Motor neuron (in vitro differentiated cells): ENCODE data around the gene TEX19. TPM values are rescaled to one million over a fixed set of nuclear protein-coding genes. Genes with fewer than 3 reads are reported as not detected.
"Not testable (repeated sequence)": the region's sequence is repeated elsewhere in the genome, so short reads cannot be mapped to it uniquely, and the experiment has no call there.

Source experiments
- ATAC-seq, 8 experiments: fragments of 200-7000 bp; cut with Tn5 transposase; replicated peaks in 6 of 8; 2 replicates each; pipeline ENCODE4 v1.8.0; 2021; ENCODE audit warnings: mild to moderate bottlenecking in 8 of 8, moderate library complexity in 8 of 8
- H3K27ac ChIP-seq, 2 donors: fragments of 250-450 bp; sonication (Bioruptor Pico); 2 replicates each; pipeline ENCODE4 v1.9.0; 2021; ENCODE audit warnings: antibody characterized with exemption in 2 of 2, mild to moderate bottlenecking in 2 of 2, moderate library complexity in 1 of 2
- H3K4me1 ChIP-seq, 2 donors: fragments of 250-450 bp; sonication (Bioruptor Pico); replicated peaks in 1 of 2; 2 replicates each; pipeline ENCODE4 v1.6.1; 2021; ENCODE audit warnings: antibody characterized with exemption in 2 of 2, mild to moderate bottlenecking in 2 of 2, moderate library complexity in 1 of 2
- H3K4me3 ChIP-seq, 5 donors: fragments of 250-450 bp; sonication (Bioruptor Pico); 2 replicates each; pipeline ENCODE4 v1.9.0; 2021; ENCODE audit warnings: antibody characterized with exemption in 5 of 5, mild to moderate bottlenecking in 5 of 5, moderate library complexity in 4 of 5
- WGBS, 10 experiments: fragments of 450-650 bp; shearing (Covaris generic); methylation state at CpG; one replicate each; pipeline ENCODE4 v1.0.0; 2022; 5-methylcytosine and 5-hydroxymethylcytosine counted together
- in situ Hi-C, 9 experiments: fragments of 400-800 bp; cut with MboI; loops; one replicate each; pipeline ENCODE4 v1.15.0; 2021; ENCODE audit warnings: low sequenced_read_pairs in 9 of 9, low pct_unique_long_range_greater_than_20kb in 2 of 9; ENCODE audit not compliant: unreplicated experiment in 9 of 9
- total RNA-seq, 8 experiments: library from RNA; unstranded; fragments of 300-600 nt; gene quantifications; 2 replicates each; pipeline versions ENCODE4 v1.2.3 to v1.2.4, GENCODE V29; 2022

TEX19 gene
- total RNA-seq, 8 experiments from 2014 or later: 0.14 to 0.63 (median 0.25) TPM; not detected in 3

DNA sequence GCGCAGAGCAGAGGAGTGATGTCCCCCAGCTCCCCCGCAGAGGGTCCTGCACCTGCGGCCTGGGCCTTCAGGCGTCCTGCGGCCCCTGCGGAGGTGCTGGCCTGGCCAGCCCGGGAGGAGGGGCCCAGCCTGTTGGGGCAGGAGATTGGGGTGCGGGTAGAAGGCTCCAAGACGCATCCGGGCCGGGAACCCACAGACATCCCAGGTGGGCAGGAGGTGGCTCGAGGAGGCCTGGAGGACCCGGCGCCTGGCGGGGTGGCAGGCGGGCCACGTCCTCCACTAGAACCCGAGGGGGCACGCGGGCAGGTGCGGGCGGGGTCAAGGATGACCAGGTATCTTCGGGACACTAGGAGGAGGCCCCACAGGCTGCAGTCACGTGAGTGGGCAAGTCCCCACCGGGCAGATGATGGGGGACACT, 24.8 kb upstream of the TEX19 start:
- ATAC-seq: peak in 2 of 8 experiments; percentile 1 to 12
- Histone ChIP-seq H3K4me1 (peaks cover 40 to 57% of the 10 kb centered on the region in 2 donors), H3K4me3 (no peak overlapping the region), H3K27ac (no peak overlapping the region)
- no CpG with 5 or more reads among the region's 25 CpGs for WGBS, 10 experiments
- in situ Hi-C loops: no loop called here

DNA sequence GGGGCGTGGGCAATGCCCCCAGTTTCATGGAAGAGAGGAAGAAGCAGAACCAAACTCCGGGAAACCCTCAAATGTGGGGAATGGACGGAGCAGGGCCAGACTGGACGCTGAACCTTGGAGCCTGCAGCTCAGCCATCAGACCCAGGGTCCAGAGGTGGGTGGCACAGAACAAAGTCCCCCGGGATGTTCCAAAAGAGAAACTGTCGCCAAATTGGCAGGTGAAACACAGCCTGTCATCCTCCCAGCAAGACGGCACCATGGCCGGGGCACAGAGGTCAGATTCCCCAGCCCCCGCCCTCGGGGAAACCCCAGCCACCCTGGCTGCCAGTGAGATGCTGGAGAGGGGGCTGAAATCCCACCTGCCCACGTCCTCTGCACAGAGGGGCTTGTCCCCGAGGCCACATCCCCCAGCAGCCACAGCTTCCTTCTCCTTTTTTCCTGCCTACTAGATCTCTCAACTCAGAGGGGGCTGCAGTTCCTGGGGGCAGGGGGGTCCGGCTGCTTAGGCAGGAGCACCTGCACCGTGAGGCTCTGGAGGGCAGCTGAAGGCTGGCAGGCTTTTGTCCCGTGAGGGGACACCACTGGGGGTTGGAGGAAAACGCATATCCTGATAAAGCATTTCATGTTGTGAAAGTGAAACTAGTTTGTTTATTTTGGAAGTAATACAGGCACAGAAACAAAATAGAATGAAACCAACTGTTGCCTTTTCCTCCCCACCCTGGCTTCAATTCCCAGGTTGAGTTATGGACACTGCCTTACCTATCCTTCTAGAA, 24.2 kb upstream of the TEX19 start:
- in situ Hi-C loops: no loop called here
- no peak overlapping the region for H3K4me3 ChIP-seq
- WGBS, 10 experiments: 8 to 80% (median 23%) methylated on average over 1 to 7 of the region's 16 CpGs; no CpG with 5 or more reads in 5 of the 10 experiments
- no peak overlapping the region for H3K27ac ChIP-seq
- peaks cover 39 to 56% of the 10 kb centered on the region in 2 donors for H3K4me1 ChIP-seq
- no peak for ATAC-seq

DNA sequence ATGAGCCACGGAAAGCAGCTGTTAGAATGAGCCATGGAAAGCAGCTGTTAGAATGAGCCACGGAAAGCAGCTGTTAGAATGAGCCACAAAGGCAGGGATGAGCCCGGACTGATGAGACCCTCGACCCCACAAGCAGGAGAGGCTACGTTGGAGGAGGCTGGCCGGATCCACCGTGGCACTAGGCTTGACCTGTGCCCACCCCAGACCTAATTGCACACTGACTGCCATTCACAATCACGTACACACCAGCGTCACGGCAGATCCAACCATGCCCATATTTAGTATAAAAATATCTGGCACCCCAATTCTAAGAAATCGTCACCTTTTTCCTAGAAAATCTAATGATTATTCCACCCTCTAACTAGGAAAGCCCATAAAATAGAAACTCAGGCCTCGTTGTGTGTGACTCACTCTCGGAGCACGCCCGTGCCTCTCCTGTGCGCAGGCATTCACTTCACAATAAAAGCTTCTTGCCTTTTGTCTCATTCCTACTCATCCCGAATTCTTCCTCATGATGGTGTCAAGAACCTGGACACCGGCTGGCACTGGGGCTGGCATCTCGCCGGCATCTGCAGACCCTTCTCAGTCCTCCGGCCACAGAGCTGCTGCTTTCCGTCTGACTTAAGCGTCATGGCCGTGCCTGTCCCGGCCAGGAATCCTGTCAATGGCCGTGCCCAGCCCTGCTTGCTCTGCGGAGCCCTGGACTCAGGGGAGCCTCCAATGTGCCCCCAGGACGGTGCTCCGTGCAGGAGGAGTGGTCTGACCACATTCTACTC, 20.0 kb upstream of the TEX19 start:
- in situ Hi-C loops: no loop called here
- peak; percentile 85 to 93 (median 90) for ATAC-seq
- Histone ChIP-seq H3K27ac (peak overlapping the region in 1 of 2 donors; percentile 4), H3K4me3 (no peak overlapping the region), H3K4me1 (peaks cover 20 to 27% of the 10 kb centered on the region in 2 donors)
- 0 to 37% (median 12%) methylated on average over 3 to 17 of the region's 29 CpGs for WGBS, 10 experiments

DNA sequence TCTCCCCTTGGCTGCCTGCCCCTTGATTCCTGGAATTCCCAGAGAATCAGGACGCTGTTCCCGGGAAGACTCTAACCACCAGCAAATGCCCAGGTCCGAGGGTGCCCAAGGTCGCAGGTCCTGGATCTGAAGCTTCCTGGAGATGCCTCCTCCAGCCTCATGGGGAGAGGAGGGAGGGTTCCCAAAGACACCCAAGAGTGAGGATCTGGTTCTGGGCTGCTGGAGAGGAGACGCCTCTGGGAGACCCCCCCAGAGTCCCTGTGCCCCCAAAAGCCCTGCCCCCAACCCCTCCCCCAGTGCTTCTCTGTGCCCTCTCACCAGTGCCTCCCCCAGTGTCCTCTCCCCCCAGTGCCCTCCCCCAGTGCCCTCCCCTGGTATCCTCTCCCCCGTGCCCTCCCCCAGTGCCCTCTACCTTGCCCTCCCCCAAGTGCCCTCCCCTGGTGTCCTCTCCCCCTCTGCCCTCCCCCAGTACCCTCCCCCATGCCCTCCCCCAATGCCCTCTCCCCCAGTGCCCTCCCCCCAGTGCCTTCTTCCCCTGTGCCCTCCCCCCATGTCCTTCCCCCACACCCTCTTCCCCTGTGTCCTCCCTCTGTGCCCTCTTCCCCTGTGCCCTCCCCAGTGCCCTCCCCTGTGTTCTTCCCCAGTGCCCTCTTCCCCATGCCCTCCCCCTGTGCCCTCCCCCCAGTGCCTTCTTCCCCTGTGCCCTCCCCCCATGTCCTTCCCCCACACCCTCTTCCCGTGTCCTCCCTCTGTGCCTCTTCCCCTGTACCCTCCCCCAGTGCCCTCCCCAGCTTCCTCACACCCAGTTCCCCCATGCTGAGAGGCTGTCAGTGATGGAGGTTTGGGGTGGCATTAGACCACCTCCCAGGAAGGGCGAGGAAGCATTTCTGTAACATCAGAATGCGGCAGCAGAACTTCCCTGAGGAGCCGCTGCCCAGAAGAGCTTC, 19.1 kb upstream of the TEX19 start:
- Histone ChIP-seq H3K27ac (no peak overlapping the region), H3K4me1 (peaks cover 20% of the 10 kb centered on the region in 2 donors), H3K4me3 (no peak overlapping the region)
- in situ Hi-C loops: no loop called here
- ATAC-seq: no peak
- 0 to 100% (median 75%) methylated on average over 1 to 4 of the region's 10 CpGs; no CpG with 5 or more reads in 4 of the 10 experiments for WGBS, 10 experiments

DNA sequence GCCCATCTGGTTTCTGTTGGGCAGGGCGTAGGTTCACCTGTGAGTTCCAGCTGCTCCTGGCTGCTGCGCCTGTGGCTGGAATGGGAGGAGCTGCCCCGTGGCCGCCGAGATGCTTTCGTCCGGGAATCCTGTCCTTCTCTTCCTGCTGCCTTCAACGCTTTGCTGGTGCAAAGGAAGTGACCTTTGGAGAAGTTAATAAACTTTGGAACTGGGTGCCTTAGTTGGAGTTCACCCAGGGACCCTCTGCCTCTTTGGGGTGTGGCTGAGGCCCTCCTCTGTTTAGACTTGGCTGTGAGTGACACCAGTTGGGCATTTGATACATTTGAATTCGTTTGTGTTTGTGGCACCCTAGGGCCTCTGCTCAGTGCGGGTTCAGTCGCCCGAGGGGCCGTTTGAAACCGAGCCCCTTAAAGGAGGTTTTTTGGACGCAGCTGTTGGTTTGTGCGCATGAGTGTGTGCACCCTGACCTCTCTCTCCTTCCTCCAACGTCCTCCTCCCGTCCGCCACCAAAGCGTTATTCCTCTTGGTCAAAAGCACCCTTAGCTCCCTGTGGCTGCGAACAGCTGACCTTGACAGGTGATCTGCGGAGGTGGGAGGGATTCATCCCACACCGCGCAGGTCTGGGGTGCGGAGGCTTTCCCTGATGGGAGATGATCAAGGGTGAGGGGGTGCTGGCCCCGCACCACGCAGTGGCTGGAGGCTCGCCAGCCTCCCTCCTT, 16.5 kb upstream of the TEX19 start:
- in situ Hi-C loops: no loop called here
- Histone ChIP-seq H3K27ac (no peak overlapping the region), H3K4me1 (peaks cover 15% of the 10 kb centered on the region in 2 donors), H3K4me3 (no peak overlapping the region)
- no peak for ATAC-seq
- 74 to 100% (median 87%) methylated on average over 1 to 17 of the region's 28 CpGs; no CpG with 5 or more reads in 2 of the 10 experiments for WGBS, 10 experiments

DNA sequence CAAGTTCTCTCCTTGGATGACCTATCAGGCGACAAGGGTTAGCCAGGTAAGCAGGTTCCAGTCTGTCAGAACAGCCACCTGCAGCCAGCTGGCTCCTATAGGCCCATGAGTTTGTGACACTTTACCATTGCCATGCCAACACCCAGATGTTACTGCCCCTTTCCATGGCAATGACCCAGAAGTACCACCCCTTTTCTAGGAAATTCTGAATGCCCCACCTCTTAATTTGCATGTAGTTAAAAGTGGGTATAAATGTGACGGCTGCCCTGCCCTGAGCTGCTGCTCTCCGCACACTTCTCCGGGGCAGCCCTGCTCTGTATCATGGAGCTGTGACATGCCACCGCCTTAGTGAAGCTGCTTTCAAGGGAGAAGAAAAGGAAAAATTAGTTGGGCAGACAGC, 15.5 kb upstream of the TEX19 start:
- WGBS, 10 experiments: 60 to 100% (median 80%) methylated on average over 1 to 4 of the region's 5 CpGs; no CpG with 5 or more reads in 3 of the 10 experiments
- peak in 1 of 8 experiments; percentile 21 for ATAC-seq
- in situ Hi-C loops: no loop called here
- Histone ChIP-seq H3K27ac (no peak overlapping the region), H3K4me3 (no peak overlapping the region), H3K4me1 (peaks cover 14% of the 10 kb centered on the region in 2 donors)

DNA sequence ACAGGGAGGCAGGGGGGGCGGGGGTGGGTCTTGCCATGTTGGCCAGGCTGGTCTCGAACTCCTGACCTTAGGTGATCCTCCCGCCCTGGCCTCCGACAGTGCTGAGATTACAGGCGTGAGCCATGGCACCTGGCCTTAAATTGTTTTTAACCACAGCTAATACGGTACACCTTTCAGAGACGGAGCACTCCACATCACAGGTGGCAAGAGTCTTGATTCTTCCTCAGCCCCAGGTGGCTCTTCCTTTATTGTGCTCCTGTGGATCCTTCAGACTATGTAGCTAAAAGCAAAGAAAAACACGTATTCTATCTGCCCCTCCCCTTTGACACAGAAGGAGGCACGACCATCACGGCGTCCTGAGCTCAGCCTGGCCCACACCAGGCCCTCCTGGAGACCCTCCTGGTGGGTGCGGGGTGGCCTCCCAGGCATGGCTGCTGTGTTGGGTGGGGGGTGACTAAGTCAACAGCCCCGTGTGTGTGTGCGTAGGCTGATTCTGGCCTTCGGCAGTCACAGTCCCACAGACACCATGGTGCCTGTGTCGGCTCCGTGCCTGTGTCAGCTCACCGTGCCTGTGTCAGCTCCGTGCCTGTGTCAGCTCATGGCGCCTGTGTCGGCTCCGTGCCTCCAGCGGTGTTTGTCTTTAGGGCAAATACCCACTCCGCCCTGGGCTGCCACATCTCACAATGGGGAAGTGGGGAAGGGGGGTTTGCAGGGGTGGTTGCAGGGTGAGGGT, 14.7 kb upstream of the TEX19 start:
- H3K4me1 ChIP-seq: peaks cover 13 to 14% of the 10 kb centered on the region in 2 donors
- H3K4me3 ChIP-seq: no peak overlapping the region
- no peak overlapping the region for H3K27ac ChIP-seq
- ATAC-seq: peak in 5 of 8 experiments; percentile 9 to 91 (median 65)
- WGBS, 10 experiments: 80 to 100% (median 91%) methylated on average over 1 to 5 of the region's 24 CpGs; no CpG with 5 or more reads in 7 of the 10 experiments
- in situ Hi-C loops: no loop called here

DNA sequence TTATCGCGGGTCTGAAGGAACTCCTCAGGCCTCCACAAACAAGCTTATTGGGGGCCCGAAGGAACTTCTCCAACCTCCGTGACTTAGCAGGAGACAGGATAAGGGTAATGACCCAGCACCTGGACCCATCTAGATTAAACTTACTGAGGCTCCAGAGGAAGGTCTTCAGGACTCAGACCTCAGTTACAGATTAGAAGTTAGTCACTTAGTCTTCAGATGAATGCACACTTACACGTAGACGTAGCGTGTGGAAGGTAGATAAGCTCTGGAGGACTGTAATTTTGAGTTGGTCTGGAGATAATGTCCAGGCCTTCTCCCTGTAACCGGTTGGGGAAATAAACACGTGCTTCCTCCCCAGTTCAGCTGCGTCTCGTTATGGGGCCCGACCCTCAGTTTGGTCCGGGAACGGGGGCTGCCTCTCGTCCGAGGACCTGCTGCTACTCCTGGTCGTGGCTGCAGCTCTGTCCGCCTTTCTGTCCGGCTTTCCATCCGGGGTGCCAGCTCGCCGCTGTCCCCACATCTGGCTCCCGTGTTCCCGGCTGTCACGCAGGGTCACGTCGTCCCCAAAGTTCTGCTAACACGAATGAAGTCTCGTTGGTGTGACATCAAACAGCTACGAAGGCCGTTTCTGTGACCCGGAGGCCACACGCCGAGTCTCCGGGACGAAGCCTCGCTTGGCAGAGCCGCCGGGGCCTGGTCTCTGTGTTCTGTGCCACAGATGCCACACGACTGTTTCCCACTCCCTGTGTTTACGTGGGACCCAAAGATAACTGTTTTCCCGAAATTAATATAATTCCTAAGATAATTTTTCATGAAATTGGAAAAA, 13.7 kb upstream of the TEX19 start:
- H3K4me1 ChIP-seq: peaks cover 14 to 16% of the 10 kb centered on the region in 2 donors
- WGBS, 10 experiments: 56 to 100% (median 85%) methylated on average over 2 to 26 of the region's 42 CpGs; no CpG with 5 or more reads in 1 of the 10 experiments
- no peak overlapping the region for H3K27ac ChIP-seq
- in situ Hi-C loops: no loop called here
- no peak for ATAC-seq
- no peak overlapping the region for H3K4me3 ChIP-seq

DNA sequence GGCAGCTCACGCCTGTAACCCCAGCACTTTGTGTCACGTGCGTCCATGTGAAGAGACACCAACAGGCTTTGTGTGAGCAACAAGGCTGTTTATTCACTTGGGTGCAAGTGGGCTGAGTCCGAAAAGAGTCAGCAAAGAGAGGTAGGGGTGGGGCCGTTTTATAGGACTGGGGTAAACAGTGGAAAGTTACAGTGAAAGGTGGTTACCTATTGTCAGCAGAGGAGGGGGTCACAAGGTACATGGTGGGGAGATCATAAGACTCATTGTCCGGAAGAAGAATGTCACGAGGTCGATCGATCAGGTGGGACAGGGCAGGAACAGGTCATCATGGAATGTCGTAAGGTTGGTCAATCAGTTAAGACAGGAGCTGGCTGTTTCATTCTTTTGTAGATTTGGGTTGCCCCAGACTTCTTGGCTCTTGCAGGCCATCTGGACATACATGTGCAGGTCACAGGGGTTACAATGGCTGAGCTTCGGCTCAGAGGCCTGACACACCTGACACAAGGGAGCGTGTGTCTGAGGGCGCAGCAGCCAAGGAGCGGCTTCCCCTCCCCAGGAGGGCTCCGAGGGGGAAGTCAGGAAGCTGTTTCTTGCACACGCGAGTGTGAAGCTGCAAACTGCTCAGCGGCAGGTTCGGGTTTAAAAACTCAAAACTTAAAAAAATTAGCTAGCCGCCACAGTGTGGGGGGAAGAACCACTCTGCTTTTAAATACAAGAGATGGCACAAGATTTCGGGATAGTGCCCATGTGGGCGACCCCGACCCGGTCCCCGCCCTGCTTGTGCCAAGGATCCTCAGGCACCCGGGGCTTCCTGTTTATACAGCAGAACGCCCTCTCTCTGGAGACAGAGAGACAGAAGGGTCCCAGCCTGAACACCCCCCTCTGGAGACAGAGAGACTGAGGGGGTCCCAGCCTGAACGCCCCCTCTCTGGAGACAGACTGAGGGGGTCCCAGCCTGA, 12.4 kb upstream of the TEX19 start:
- WGBS, 10 experiments: 20 to 96% (median 82%) methylated on average over 1 to 16 of the region's 28 CpGs; no CpG with 5 or more reads in 3 of the 10 experiments
- Histone ChIP-seq H3K27ac (peak overlapping the region in 1 of 2 donors; percentile 33), H3K4me3 (no peak overlapping the region), H3K4me1 (peaks cover 16 to 17% of the 10 kb centered on the region in 2 donors)
- no peak for ATAC-seq
- in situ Hi-C loops: no loop called here

DNA sequence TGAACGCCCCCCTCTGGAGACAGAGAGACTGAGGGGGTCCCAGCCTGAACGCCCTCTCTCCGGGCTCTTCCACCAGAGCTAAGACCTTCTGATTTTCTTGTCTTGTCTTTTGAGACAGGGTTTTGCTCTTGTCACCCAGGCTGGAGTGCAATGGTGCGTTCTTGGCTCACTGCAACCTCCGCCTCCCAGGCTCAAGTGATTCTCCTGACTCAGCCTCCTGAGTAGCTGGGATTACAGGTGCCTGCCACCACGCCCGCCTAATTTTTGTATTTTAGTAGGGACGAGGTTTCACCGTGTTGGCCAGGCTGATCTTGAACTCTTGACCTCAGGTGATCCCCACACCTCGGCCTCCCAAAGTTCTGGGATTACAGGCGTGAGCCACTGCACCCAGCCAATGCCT, 11.1 kb upstream of the TEX19 start:
- H3K4me1 ChIP-seq: peaks cover 17% of the 10 kb centered on the region in 2 donors
- in situ Hi-C loops, H3K27ac ChIP-seq, H3K4me3 ChIP-seq, ATAC-seq: not testable (repeated sequence)
- WGBS, 10 experiments: 20 to 92% (median 75%) methylated on average over 2 to 6 of the region's 11 CpGs; no CpG with 5 or more reads in 3 of the 10 experiments
